Neuronal stem cell (in vitro differentiated cells): Measurements from ENCODE around the gene OSMR.

ENCODE experiments used
- DNase-seq: peaks from one replicate; pipeline ENCODE4 v3.0.0-alpha.2; 2013; ENCODE audit warnings: low spot score
- H2AFZ ChIP-seq: one replicate; pipeline ENCODE4 v1.6.1; 2013; ENCODE audit warnings: mild to moderate bottlenecking, low read length, inconsistent platforms
- H2AK5ac ChIP-seq: 2 replicates; pipeline ENCODE4 v1.6.1; 2013; ENCODE audit warnings: low read depth, mild to moderate bottlenecking, inconsistent platforms, low read length, moderate library complexity, mixed read lengths
- H2BK120ac ChIP-seq: 2 replicates; pipeline ENCODE4 v1.6.1; 2013; ENCODE audit warnings: low read depth, mild to moderate bottlenecking, inconsistent platforms, low read length, moderate library complexity, mixed read lengths
- H2BK12ac ChIP-seq: one replicate; pipeline ENCODE4 v1.6.1; 2013; ENCODE audit warnings: low read length, inconsistent platforms
- H2BK15ac ChIP-seq: 2 replicates; pipeline ENCODE4 v1.6.1; 2013; ENCODE audit warnings: mild to moderate bottlenecking, low read length, inconsistent platforms, mixed read lengths
- H2BK5ac ChIP-seq: one replicate; pipeline ENCODE4 v1.6.1; 2013; ENCODE audit warnings: inconsistent platforms, mild to moderate bottlenecking, low read length, moderate library complexity
- H3K14ac ChIP-seq: one replicate; pipeline ENCODE4 v1.6.1; 2013; ENCODE audit warnings: low read length, inconsistent platforms
- H3K18ac ChIP-seq: 2 replicates; pipeline ENCODE4 v1.6.1; 2013; ENCODE audit warnings: low read length, inconsistent platforms
- H3K23ac ChIP-seq: 2 replicates; pipeline ENCODE4 v1.6.1; 2013; ENCODE audit warnings: low read depth, mild to moderate bottlenecking, mixed read lengths, low read length, inconsistent platforms; ENCODE audit not compliant: poor library complexity
- H3K27ac ChIP-seq: replicated peaks from 3 replicates; pipeline ENCODE4 v1.5.1; 2013; ENCODE audit warnings: low read length, inconsistent platforms
- H3K27me3 ChIP-seq, 3 experiments: 2 replicates each; pipeline ENCODE4 v1.6.1; 2013; ENCODE audit warnings: low read length in 3 of 3, mild to moderate bottlenecking in 2 of 3, inconsistent platforms in 1 of 3, low read depth in 1 of 3, mixed read lengths in 1 of 3, moderate library complexity in 1 of 3; ENCODE audit not compliant: control insufficient read depth in 3 of 3, insufficient read depth in 3 of 3
- H3K36me3 ChIP-seq, 2 donors: replicated peaks in 1 of 2; 2 replicates each; pipeline ENCODE4 v1.6.1; 2013; ENCODE audit warnings: low read length in 2 of 2; ENCODE audit not compliant: control insufficient read depth in 2 of 2, insufficient read depth in 2 of 2
- H3K4ac ChIP-seq: 2 replicates; pipeline ENCODE4 v1.6.1; 2013; ENCODE audit warnings: inconsistent platforms, mild to moderate bottlenecking, low read length, moderate library complexity
- H3K4me1 ChIP-seq, 2 donors: 1 replicate in 1 of 2; 2 replicates in 1 of 2; pipeline ENCODE4 v1.6.1; 2013; ENCODE audit warnings: low read length in 2 of 2, low read depth in 1 of 2; ENCODE audit not compliant: control insufficient read depth in 2 of 2, insufficient read depth in 1 of 2
- H3K4me2 ChIP-seq: one replicate; pipeline ENCODE4 v1.6.1; 2013; ENCODE audit warnings: mild to moderate bottlenecking, low read length, inconsistent platforms; ENCODE audit not compliant: insufficient read depth, poor library complexity, severe bottlenecking
- H3K4me3 ChIP-seq, 2 donors: 2 replicates each; pipeline ENCODE4 v1.5.1; 2013; ENCODE audit warnings: low read length in 2 of 2, mild to moderate bottlenecking in 2 of 2, inconsistent platforms in 1 of 2, moderate library complexity in 1 of 2
- H3K79me1 ChIP-seq: one replicate; pipeline ENCODE4 v1.6.1; 2013; ENCODE audit warnings: low read depth, mild to moderate bottlenecking, inconsistent platforms, low read length, moderate library complexity
- H3K9ac ChIP-seq: one replicate; pipeline ENCODE4 v1.6.1; 2013; ENCODE audit warnings: mild to moderate bottlenecking, low read depth, low read length, inconsistent platforms; ENCODE audit not compliant: poor library complexity
- H3K9me3 ChIP-seq, 2 donors: replicated peaks in 1 of 2; 2 replicates each; pipeline versions ENCODE3 to v1.6.1; 2013; ENCODE audit warnings: low read length in 2 of 2, mild to moderate bottlenecking in 2 of 2, inconsistent platforms in 1 of 2, low read depth in 1 of 2, mixed read lengths in 1 of 2, moderate library complexity in 1 of 2; ENCODE audit not compliant: control insufficient read depth in 2 of 2, insufficient read depth in 1 of 2
- H4K8ac ChIP-seq: one replicate; pipeline ENCODE4 v1.6.1; 2013; ENCODE audit warnings: low read depth, mild to moderate bottlenecking, inconsistent platforms, low read length, moderate library complexity
- H4K91ac ChIP-seq: one replicate; pipeline ENCODE4 v1.6.1; 2013; ENCODE audit warnings: low read length, low read depth, mild to moderate bottlenecking, inconsistent platforms; ENCODE audit not compliant: poor library complexity
- WGBS, 2 donors: extraction: QIAGEN DNeasy Blood & Tissue Kit; methylation state at CpG; one replicate each; pipeline ENCODE4 v1.1.7; 2013; ENCODE audit warnings: missing lambda C conversion rate in 2 of 2, mixed read lengths in 1 of 2; ENCODE audit not compliant: insufficient read length in 2 of 2, insufficient replicate concordance in 1 of 2; ENCODE audit errors: extremely low coverage in 2 of 2; 5-methylcytosine and 5-hydroxymethylcytosine counted together

OSMR gene

DNA sequence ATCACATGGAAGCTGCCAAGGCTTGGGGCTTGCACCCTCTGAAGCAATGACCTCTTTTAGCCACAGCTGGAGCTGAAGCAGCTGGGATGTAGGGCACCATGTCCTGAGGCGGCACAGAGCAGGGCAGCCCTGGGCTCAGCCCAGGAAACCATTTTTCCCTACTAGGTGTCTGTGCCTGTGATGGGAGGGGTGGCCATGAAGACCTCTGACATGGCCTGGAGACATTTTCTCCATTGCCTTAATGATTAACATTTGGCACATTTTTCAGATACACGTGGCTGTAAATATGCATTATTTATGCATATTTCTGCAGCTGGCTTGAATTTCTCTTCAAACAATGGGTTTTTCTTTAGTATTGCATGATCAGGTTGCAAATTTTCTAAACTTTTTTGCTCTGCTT lies 81.7 kb downstream of the OSMR start:
- Histone ChIP-seq H2BK15ac (no peak overlapping the region), H3K18ac (no peak overlapping the region), H2BK5ac (no peak overlapping the region), H3K14ac (no peak overlapping the region), H2AFZ (no peak overlapping the region), H3K27me3 (no peaks in the 10 kb centered on the region), H3K9me3 (no peaks in the 10 kb centered on the region), H2BK12ac (no peak overlapping the region), H4K8ac (no peak overlapping the region), H3K4me2 (no peak overlapping the region), H3K27ac (no peak overlapping the region), H2BK120ac (no peak overlapping the region), H3K23ac (no peak overlapping the region), H3K79me1 (no peaks in the 10 kb centered on the region), H3K36me3 (no peaks in the 10 kb centered on the region), H3K4ac (no peak overlapping the region), H3K4me1 (no peaks in the 10 kb centered on the region), H3K4me3 (no peak overlapping the region), H3K9ac (no peak overlapping the region), H4K91ac (no peak overlapping the region), H2AK5ac (no peak overlapping the region)
- no CpG with 5 or more reads among the region's 2 CpGs for WGBS, 2 donors
- DNase-seq = no peak

DNA sequence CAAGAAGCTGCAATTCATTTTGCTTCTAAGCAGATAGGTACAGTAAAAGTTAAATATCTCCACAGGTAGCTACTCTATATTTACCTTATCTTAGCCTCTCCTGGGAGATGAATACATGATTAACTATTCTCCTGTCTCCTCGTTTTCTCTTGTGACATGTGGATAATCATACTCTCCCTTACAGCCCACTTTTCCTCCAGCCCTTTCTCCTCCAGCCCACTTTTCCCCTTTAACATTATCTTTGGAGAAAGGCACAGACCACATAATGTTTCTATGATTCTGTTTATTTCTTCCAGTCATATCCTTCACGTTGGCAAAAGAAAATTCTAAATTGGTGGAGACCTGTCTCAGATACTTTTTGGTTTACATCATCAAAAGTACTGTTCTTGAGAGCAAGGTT lies 84.0 kb downstream of the OSMR start:
- H2BK15ac ChIP-seq = no peak overlapping the region
- no peak overlapping the region for H2AFZ ChIP-seq
- H3K36me3 ChIP-seq = no peaks in the 10 kb centered on the region
- H4K8ac ChIP-seq = no peak overlapping the region
- H3K4ac ChIP-seq = no peak overlapping the region
- H3K9ac ChIP-seq = no peak overlapping the region
- no peak overlapping the region for H3K18ac ChIP-seq
- no peak overlapping the region for H2AK5ac ChIP-seq
- no peak for DNase-seq
- H3K4me2 ChIP-seq = no peak overlapping the region
- H3K23ac ChIP-seq = no peak overlapping the region
- no peaks in the 10 kb centered on the region for H3K79me1 ChIP-seq
- H3K14ac ChIP-seq = no peak overlapping the region
- no CpG with 5 or more reads among the region's 2 CpGs for WGBS, 2 donors
- H3K27ac ChIP-seq = no peak overlapping the region
- no peak overlapping the region for H4K91ac ChIP-seq
- no peak overlapping the region for H2BK120ac ChIP-seq
- H2BK5ac ChIP-seq = no peak overlapping the region
- no peaks in the 10 kb centered on the region for H3K9me3 ChIP-seq
- no peaks in the 10 kb centered on the region for H3K4me1 ChIP-seq
- no peaks in the 10 kb centered on the region for H3K27me3 ChIP-seq
- no peak overlapping the region for H2BK12ac ChIP-seq
- no peak overlapping the region for H3K4me3 ChIP-seq

DNA sequence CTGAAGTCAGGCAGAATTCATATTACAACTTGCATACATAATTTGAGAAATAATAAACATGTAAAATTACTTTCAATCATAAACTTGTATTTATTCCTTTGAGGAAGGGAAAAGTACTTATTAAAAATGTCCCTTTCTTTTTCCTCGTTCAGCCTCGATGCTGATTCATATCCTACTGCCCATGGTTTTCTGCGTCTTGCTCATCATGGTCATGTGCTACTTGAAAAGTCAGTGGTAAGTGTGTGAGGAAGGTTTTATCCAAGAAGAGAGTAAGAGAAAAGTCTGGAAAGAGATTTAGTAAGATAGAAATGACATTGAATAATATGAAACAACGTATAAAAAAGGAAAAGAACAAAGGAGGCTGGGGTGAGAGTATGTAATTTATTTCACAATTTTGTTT lies 85.9 kb downstream of the OSMR start:
- Histone ChIP-seq H3K14ac (no peak overlapping the region), H3K9ac (no peak overlapping the region)

DNA sequence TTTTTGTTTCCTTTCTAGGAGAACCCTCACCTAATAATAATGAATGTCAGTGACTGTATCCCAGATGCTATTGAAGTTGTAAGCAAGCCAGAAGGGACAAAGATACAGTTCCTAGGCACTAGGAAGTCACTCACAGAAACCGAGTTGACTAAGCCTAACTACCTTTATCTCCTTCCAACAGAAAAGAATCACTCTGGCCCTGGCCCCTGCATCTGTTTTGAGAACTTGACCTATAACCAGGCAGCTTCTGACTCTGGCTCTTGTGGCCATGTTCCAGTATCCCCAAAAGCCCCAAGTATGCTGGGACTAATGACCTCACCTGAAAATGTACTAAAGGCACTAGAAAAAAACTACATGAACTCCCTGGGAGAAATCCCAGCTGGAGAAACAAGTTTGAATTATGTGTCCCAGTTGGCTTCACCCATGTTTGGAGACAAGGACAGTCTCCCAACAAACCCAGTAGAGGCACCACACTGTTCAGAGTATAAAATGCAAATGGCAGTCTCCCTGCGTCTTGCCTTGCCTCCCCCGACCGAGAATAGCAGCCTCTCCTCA lies 87.1 kb downstream of the OSMR start:
- Histone ChIP-seq H3K79me1 (no peaks in the 10 kb centered on the region), H3K4ac (no peak overlapping the region), H3K14ac (no peak overlapping the region), H3K27me3 (no peaks in the 10 kb centered on the region), H3K9ac (no peak overlapping the region), H2AK5ac (no peak overlapping the region), H3K27ac (no peak overlapping the region), H3K9me3 (no peaks in the 10 kb centered on the region), H3K36me3 (peaks cover 0 to 5% of the 10 kb centered on the region in 2 donors), H2BK5ac (no peak overlapping the region), H2BK12ac (no peak overlapping the region), H2AFZ (no peak overlapping the region), H3K4me1 (no peaks in the 10 kb centered on the region), H2BK15ac (no peak overlapping the region), H3K4me3 (no peak overlapping the region), H2BK120ac (no peak overlapping the region), H3K23ac (no peak overlapping the region), H4K91ac (no peak overlapping the region), H3K4me2 (no peak overlapping the region), H3K18ac (no peak overlapping the region), H4K8ac (no peak overlapping the region)
- no CpG with 5 or more reads among the region's 4 CpGs for WGBS, 2 donors
- no peak for DNase-seq

More for the DNA sequence above, 85.9 kb downstream of the OSMR start:
- WGBS, 2 donors = no CpG with 5 or more reads among the region's 4 CpGs
- DNase-seq = no peak
- H3K23ac ChIP-seq = no peak overlapping the region
- no peak overlapping the region for H3K4me3 ChIP-seq
- H2AK5ac ChIP-seq = no peak overlapping the region
- no peaks in the 10 kb centered on the region for H3K27me3 ChIP-seq
- no peak overlapping the region for H3K4me2 ChIP-seq
- no peaks in the 10 kb centered on the region for H3K9me3 ChIP-seq
- H3K36me3 ChIP-seq = peaks cover 0 to 2% of the 10 kb centered on the region in 2 donors
- no peak overlapping the region for H3K27ac ChIP-seq
- no peak overlapping the region for H4K91ac ChIP-seq
- H3K4me1 ChIP-seq = no peaks in the 10 kb centered on the region
- H3K18ac ChIP-seq = no peak overlapping the region
- H3K4ac ChIP-seq = no peak overlapping the region
- H2BK12ac ChIP-seq = no peak overlapping the region
- H3K79me1 ChIP-seq = no peaks in the 10 kb centered on the region
- H2AFZ ChIP-seq = no peak overlapping the region
- no peak overlapping the region for H2BK15ac ChIP-seq
- H4K8ac ChIP-seq = no peak overlapping the region
- H2BK120ac ChIP-seq = no peak overlapping the region
- H2BK5ac ChIP-seq = no peak overlapping the region
